GM12864 (cell line): ENCODE measurements around the gene TTBK1.

ENCODE experiments used
- DNase-seq: peaks from one replicate; pipeline ENCODE4 v3.0.0-alpha.2; 2011; ENCODE audit warnings: low read depth
- H3K4me3 ChIP-seq: 2 replicates; pipeline ENCODE4 v1.5.1; 2011; ENCODE audit warnings: mild to moderate bottlenecking, low read depth, low read length, control low read depth
- CTCF ChIP-seq: IDR thresholded peaks from 2 replicates; pipeline ENCODE4 v1.5.1; 2011; ENCODE audit warnings: low read depth, mild to moderate bottlenecking, moderate library complexity, low read length, control low read depth, inconsistent platforms; ENCODE audit errors: missing control alignments

The TTBK1 gene

GRCh38 chr6:43280234-43280633 lies 37.0 kb downstream of the TTBK1 start:
- TF ChIP-seq CTCF, result no peak
- no peak for DNase-seq
- H3K4me3 ChIP-seq, result no peak overlapping the region

DNA sequence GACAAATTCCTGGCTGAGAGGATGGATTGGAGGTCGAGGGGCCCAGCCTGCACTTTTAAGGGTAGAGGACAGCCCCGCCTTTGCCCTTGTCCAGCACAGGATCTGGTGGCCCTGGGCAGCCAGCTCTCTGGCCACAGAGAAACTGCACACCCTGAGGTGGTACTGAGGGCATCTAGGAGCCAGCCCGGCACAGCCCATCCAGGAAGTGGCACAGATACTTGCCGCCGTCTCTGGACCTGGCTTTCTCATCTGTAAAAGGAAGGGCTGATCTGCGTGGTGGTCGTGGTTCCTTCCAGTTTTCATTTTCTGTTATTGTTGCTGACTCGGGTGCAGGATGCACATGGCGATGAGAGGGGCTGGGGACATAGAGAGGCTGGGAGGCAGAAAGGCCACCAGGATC lies 38.8 kb downstream of the TTBK1 start:
- DNase-seq, result no peak
- TF ChIP-seq CTCF, result no peak
- no peak overlapping the region for H3K4me3 ChIP-seq

DNA sequence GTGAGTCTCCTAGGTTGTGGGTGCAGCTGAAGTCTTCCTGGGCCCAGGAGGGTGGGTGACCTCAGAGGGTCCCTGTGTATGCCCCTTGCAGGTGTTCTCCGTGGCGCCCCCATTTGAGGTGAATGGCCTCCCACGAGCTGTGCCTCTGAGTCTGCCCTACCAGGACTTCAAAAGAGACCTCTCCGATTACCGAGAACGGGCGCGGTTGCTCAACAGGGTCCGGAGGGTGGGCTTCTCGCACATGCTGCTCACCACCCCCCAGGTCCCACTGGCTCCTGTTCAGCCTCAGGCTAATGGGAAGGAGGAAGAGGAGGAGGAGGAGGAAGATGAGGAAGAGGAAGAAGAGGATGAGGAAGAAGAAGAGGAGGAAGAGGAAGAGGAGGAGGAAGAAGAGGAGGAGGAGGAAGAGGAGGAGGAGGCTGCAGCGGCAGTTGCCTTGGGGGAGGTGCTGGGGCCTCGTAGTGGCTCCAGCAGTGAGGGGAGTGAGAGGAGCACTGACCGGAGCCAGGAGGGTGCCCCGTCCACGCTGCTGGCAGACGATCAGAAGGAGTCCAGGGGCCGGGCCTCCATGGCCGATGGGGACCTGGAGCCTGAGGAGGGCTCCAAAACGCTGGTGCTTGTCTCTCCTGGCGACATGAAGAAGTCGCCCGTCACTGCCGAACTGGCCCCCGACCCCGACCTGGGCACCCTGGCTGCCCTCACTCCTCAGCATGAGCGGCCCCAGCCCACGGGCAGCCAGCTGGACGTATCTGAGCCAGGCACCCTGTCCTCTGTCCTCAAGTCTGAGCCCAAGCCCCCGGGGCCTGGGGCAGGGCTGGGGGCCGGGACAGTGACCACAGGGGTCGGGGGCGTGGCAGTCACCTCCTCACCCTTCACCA lies 39.6 kb downstream of the TTBK1 start:
- TF ChIP-seq CTCF, result no peak
- no peak for DNase-seq
- no peak overlapping the region for H3K4me3 ChIP-seq

- no peak overlapping the region for H3K4me3 ChIP-seq
- DNase-seq, result no peak
- no peak for TF ChIP-seq CTCF
Observed at GRCh38 chr6:43283514-43283901, 40.2 kb downstream of the TTBK1 start.

GRCh38 chr6:43283905-43284304 lies 40.6 kb downstream of the TTBK1 start:
- TF ChIP-seq CTCF, result no peak
- DNase-seq, result no peak

GRCh38 chr6:43284991-43285781 lies 41.9 kb downstream of the TTBK1 start:
- no peak overlapping the region for H3K4me3 ChIP-seq
- no peak for TF ChIP-seq CTCF
- no peak for DNase-seq

More at GRCh38 chr6:43283905-43284304, 40.6 kb downstream of the TTBK1 start:
- no peak overlapping the region for H3K4me3 ChIP-seq

DNA sequence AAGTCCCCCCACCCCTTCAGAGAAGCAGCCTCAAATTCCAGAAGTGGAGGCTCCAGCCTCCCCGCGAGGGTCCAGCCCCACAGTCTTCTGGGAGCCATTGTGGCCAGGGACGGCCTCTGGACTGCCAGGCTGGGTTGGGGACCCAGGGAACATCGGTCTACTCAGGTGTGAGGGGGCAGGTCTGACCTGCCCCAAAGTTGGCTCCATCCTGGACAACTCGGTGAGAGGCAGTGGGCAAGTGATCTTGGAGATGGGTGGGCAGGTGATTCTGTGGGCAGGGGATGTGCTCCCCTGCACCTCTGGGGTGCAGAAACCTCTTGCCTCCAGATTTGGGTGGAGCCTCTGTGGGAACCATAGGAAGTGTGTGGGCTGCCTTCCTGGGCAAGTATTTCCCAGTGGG lies 42.6 kb downstream of the TTBK1 start:
- no peak for DNase-seq

More for the DNA sequence above, 42.6 kb downstream of the TTBK1 start:
- no peak for TF ChIP-seq CTCF
- no peak overlapping the region for H3K4me3 ChIP-seq
